A673 (cell line): ENCODE data around the gene RBM5. TPM values are rescaled to one million over a fixed set of nuclear protein-coding genes. Genes with fewer than 3 reads are reported as not detected.

Source experiments
- BruUV-seq: library from RNA; stranded (reverse); fragments of 400-500 nt; replicated peaks from 2 replicates; lab custom pipeline; 2021; lab: Mats Ljungman, UMichigan
- CTCF ChIA-PET: fragments of 300-600 bp; sonication (Branson Sonifier 250); formaldehyde crosslinking; loops from one replicate; lab custom pipeline; 2022; ENCODE audit warnings: antibody characterized with exemption; lab: Charles Lee
- POLR2A ChIA-PET: fragments of 300-600 bp; sonication (Branson Sonifier 250); formaldehyde crosslinking; loops from one replicate; lab custom pipeline; 2022; ENCODE audit warnings: antibody characterized with exemption; ENCODE audit not compliant: low non-redundant PET; lab: Charles Lee
- DNase-seq: peaks from one replicate; pipeline ENCODE4 v3.0.0-alpha.2; 2015; ENCODE audit warnings: low spot score
- H3K27ac ChIP-seq: fragments of 200-600 bp; sonication (generic); 2 replicates; pipeline ENCODE4 v1.5.1; 2016; ENCODE audit warnings: mixed run types, low read depth, mild to moderate bottlenecking, mixed read lengths, antibody characterized with exemption, low read length; ENCODE audit not compliant: poor library complexity, severe bottlenecking
- H3K27me3 ChIP-seq: fragments of 200-600 bp; sonication (generic); replicated peaks from 2 replicates; pipeline ENCODE4 v1.6.1; 2017; ENCODE audit warnings: mixed run types, low read depth, mild to moderate bottlenecking, mixed read lengths, antibody characterized with exemption, low read length; ENCODE audit not compliant: insufficient read depth, poor library complexity
- H3K36me3 ChIP-seq: fragments of 200-600 bp; sonication (generic); 2 replicates; pipeline ENCODE4 v1.6.1; 2016; ENCODE audit warnings: mixed run types, mild to moderate bottlenecking, mixed read lengths, antibody characterized with exemption, low read length; ENCODE audit not compliant: insufficient read depth, poor library complexity, severe bottlenecking
- H3K4me1 ChIP-seq: fragments of 200-600 bp; sonication (generic); 2 replicates; pipeline ENCODE4 v1.6.1; 2017; ENCODE audit warnings: mixed run types, mild to moderate bottlenecking, mixed read lengths, antibody characterized with exemption, low read length; ENCODE audit not compliant: insufficient read depth, poor library complexity, severe bottlenecking
- H3K4me3 ChIP-seq: fragments of 200-600 bp; sonication (generic); 2 replicates; pipeline ENCODE4 v1.5.1; 2016; ENCODE audit warnings: low read depth, mixed run types, mild to moderate bottlenecking, mixed read lengths, low read length; ENCODE audit not compliant: poor library complexity, severe bottlenecking
- H3K9me3 ChIP-seq: fragments of 200-600 bp; sonication (generic); 2 replicates; pipeline ENCODE4 v1.6.1; 2016; ENCODE audit warnings: mixed run types, low read depth, mild to moderate bottlenecking, mixed read lengths, antibody characterized with exemption, low read length; ENCODE audit not compliant: poor library complexity, severe bottlenecking
- EZH2 ChIP-seq: fragments of 200-600 bp; sonication (generic); IDR thresholded peaks from 2 replicates; pipeline ENCODE4 v1.6.1; 2017; ENCODE audit warnings: borderline replicate concordance, low read depth, mild to moderate bottlenecking, mixed read lengths, antibody characterized with exemption, low read length; ENCODE audit not compliant: poor library complexity, severe bottlenecking
- intact Hi-C: fragments of 100-400 bp; cut with micrococcal nuclease; formaldehyde crosslinking; loops from one replicate; pipeline ENCODE4 v1.10.0; 2022; ENCODE audit not compliant: unreplicated experiment
- total RNA-seq: library from RNA; stranded (reverse); gene quantifications from 2 replicates; pipeline ENCODE4 v1.2.3, GENCODE V29; 2021
- TF ChIP-seq, protein P1 (sequence below): fragments of 300-800, 200-600 bp; sonication (generic); conservative IDR thresholded peaks from 2 replicates; pipeline ENCODE4 v1.5.1; 2017; ENCODE audit warnings: low read depth, mild to moderate bottlenecking, antibody characterized with exemption, low read length, moderate library complexity, mixed read lengths

The RBM5 gene
- total RNA-seq, 1 experiment from 2014 or later: 80.6 TPM

- ChIA-PET CTCF (no interaction called here), POLR2A (no interaction called here)
- H3K36me3 ChIP-seq: no peaks in the 10 kb centered on the region
- H3K4me3 ChIP-seq: no peak overlapping the region
- no peaks in the 10 kb centered on the region for H3K27me3 ChIP-seq
- intact Hi-C loops: no loop called here
- no peaks in the 10 kb centered on the region for H3K9me3 ChIP-seq
- H3K4me1 ChIP-seq: peaks cover 40% of the 10 kb centered on the region
- no peak overlapping the region for H3K27ac ChIP-seq
- no peak for DNase-seq
- no peak for TF ChIP-seq EZH2
- TF ChIP-seq, protein P1, sequence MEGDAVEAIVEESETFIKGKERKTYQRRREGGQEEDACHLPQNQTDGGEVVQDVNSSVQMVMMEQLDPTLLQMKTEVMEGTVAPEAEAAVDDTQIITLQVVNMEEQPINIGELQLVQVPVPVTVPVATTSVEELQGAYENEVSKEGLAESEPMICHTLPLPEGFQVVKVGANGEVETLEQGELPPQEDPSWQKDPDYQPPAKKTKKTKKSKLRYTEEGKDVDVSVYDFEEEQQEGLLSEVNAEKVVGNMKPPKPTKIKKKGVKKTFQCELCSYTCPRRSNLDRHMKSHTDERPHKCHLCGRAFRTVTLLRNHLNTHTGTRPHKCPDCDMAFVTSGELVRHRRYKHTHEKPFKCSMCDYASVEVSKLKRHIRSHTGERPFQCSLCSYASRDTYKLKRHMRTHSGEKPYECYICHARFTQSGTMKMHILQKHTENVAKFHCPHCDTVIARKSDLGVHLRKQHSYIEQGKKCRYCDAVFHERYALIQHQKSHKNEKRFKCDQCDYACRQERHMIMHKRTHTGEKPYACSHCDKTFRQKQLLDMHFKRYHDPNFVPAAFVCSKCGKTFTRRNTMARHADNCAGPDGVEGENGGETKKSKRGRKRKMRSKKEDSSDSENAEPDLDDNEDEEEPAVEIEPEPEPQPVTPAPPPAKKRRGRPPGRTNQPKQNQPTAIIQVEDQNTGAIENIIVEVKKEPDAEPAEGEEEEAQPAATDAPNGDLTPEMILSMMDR: no peak
- BruUV-seq: no TSS peak
These were observed 52.3 kb downstream of the RBM5 start for GRCh38 chr3:50140990-50141389.

GRCh38 chr3:50146316-50146901, 57.7 kb downstream of the RBM5 start:
- TF ChIP-seq, protein P1: no peak
- ChIA-PET POLR2A (no interaction called here), CTCF (no interaction called here)
- no peak overlapping the region for H3K27ac ChIP-seq
- H3K36me3 ChIP-seq: no peaks in the 10 kb centered on the region
- H3K4me3 ChIP-seq: no peak overlapping the region
- peaks cover 8% of the 10 kb centered on the region for H3K4me1 ChIP-seq
- no TSS peak for BruUV-seq
- H3K9me3 ChIP-seq: no peaks in the 10 kb centered on the region
- intact Hi-C loops: no loop called here
- no peaks in the 10 kb centered on the region for H3K27me3 ChIP-seq
- DNase-seq: no peak

DNA sequence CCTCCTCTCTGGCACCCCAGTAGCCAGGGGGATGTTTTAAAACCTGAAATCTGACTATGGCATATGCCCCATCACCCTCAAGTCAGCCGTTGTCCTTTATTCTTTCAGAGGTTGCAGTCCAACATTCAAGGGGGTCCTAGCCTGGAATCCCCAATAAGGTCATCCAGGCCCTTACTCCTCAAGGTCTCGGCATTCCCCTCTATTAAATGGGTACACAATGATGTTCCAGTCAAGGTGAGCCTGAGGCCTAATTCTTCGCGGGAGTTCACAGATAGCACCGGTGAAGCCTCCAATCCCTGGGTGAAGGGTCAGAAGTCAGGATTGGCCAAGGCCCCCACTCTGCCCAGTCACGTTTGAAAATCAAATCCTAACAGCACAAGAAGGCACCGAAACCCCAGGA, 58.3 kb downstream of the RBM5 start:
- no TSS peak for BruUV-seq
- CTCF ChIA-PET: no interaction called here
- no peaks in the 10 kb centered on the region for H3K27me3 ChIP-seq
- no peak for DNase-seq
- no peaks in the 10 kb centered on the region for H3K36me3 ChIP-seq
- no peak overlapping the region for H3K27ac ChIP-seq
- TF ChIP-seq, protein P1: no peak
- no peak for TF ChIP-seq EZH2
- H3K4me1 ChIP-seq: peaks cover 8% of the 10 kb centered on the region
- H3K4me3 ChIP-seq: no peak overlapping the region
- POLR2A ChIA-PET: no interaction called here
- no peaks in the 10 kb centered on the region for H3K9me3 ChIP-seq
- intact Hi-C loops: no loop called here
